Suprapubic skin (tissue), 4 donors: ENCODE measurements around the gene METTL8.

Experiments
- POLR2A ChIP-seq, 2 donors: fragments of 450-650 bp; IDR thresholded peaks; one replicate each; pipeline ENCODE4 v1.6.1; 2017; ENCODE audit warnings: antibody characterized with exemption in 2 of 2, mild to moderate bottlenecking in 2 of 2, moderate library complexity in 2 of 2
- POLR2AphosphoS5 ChIP-seq, 3 donors: sonication (generic); formaldehyde crosslinking; IDR thresholded peaks; one replicate each; pipeline ENCODE4 v1.6.1; 2017; ENCODE audit warnings: antibody characterized with exemption in 3 of 3
- TF ChIP-seq, protein P1 (sequence below), 2 donors: fragments of 200-600 bp in 1 of 2; fragments of 450-650 bp in 1 of 2; sonication (generic) in 1 of 2; IDR thresholded peaks; one replicate each; pipeline ENCODE4 v1.5.1; 2016 to 2019; ENCODE audit warnings: antibody characterized with exemption in 2 of 2, mild to moderate bottlenecking in 1 of 2, moderate library complexity in 1 of 2

DNA sequence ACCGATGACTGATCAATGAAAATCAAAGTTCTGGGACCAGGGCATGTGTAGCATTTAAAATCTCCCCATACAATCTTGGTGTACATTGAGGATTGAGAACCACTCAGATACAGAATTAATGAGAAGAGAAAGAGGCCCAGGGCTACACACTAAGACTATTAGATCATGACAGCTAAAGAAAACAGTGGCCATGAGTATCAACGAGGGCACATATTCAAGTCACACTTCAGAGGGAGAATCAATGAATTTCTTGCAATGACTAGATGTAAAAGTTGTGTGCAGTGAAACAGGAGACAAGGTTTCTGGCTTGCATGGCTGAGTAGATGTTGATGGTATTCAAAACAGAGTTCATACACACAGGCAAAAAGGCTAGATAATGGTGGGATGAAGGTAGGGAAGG is 29.1 kb downstream of the METTL8 start:
- TF ChIP-seq, protein P1, sequence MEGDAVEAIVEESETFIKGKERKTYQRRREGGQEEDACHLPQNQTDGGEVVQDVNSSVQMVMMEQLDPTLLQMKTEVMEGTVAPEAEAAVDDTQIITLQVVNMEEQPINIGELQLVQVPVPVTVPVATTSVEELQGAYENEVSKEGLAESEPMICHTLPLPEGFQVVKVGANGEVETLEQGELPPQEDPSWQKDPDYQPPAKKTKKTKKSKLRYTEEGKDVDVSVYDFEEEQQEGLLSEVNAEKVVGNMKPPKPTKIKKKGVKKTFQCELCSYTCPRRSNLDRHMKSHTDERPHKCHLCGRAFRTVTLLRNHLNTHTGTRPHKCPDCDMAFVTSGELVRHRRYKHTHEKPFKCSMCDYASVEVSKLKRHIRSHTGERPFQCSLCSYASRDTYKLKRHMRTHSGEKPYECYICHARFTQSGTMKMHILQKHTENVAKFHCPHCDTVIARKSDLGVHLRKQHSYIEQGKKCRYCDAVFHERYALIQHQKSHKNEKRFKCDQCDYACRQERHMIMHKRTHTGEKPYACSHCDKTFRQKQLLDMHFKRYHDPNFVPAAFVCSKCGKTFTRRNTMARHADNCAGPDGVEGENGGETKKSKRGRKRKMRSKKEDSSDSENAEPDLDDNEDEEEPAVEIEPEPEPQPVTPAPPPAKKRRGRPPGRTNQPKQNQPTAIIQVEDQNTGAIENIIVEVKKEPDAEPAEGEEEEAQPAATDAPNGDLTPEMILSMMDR (IDR thresholded peaks at IDR 0.05) = no peak
- TF ChIP-seq POLR2A (IDR thresholded peaks at IDR 0.05) = no peak
- no peak for TF ChIP-seq POLR2AphosphoS5 (IDR thresholded peaks at IDR 0.05)
